Natural killer cell (primary cell): ENCODE measurements around the gene FGF2. TPM values are rescaled to one million over a fixed set of nuclear protein-coding genes. Genes with fewer than 3 reads are reported as not detected.

Experiments
- ATAC-seq, 3 donors: fragments of 150-1000 bp in 2 of 3; fragments of 200-7000 bp in 1 of 3; cut with Tn5 transposase; 1 replicate in 1 of 3; 2 replicates in 2 of 3; pipeline ENCODE4 v1.10.0; 2021; ENCODE audit warnings: mild to moderate bottlenecking in 2 of 3, moderate library complexity in 2 of 3
- DNase-seq, 2 donors: peaks; one replicate each; pipeline versions ENCODE4 v3.0.0 to v3.0.0-alpha.2; 2013 to 2021; ENCODE audit warnings: mixed read lengths in 1 of 2
- H3K27ac ChIP-seq: one replicate; pipeline ENCODE4 v1.5.1; 2013; ENCODE audit warnings: mild to moderate bottlenecking, low read length
- H3K27me3 ChIP-seq: one replicate; pipeline ENCODE4 v1.6.1; 2013; ENCODE audit warnings: low read length; ENCODE audit not compliant: control insufficient read depth, insufficient read depth
- H3K36me3 ChIP-seq: one replicate; pipeline ENCODE4 v1.6.1; 2013; ENCODE audit warnings: low read length; ENCODE audit not compliant: control insufficient read depth, insufficient read depth
- H3K4me1 ChIP-seq: one replicate; pipeline ENCODE4 v1.6.1; 2013; ENCODE audit warnings: low read length; ENCODE audit not compliant: control insufficient read depth, insufficient read depth
- H3K4me3 ChIP-seq: one replicate; pipeline ENCODE4 v1.5.1; 2013; ENCODE audit warnings: low read length
- H3K9me3 ChIP-seq: one replicate; pipeline ENCODE4 v1.6.1; 2013; ENCODE audit warnings: low read length; ENCODE audit not compliant: control insufficient read depth, insufficient read depth
- H3K27ac Mint-ChIP-seq, 2 donors: one replicate each; pipeline ENCODE4 v1.8.0; 2022; ENCODE audit warnings: mild to moderate bottlenecking in 2 of 2, mixed read lengths in 2 of 2, moderate library complexity in 1 of 2
- H3K27me3 Mint-ChIP-seq, 2 donors: one replicate each; pipeline ENCODE4 v1.8.0; 2022; ENCODE audit warnings: low read depth in 2 of 2, mixed read lengths in 2 of 2
- H3K36me3 Mint-ChIP-seq: one replicate; pipeline ENCODE4 v1.8.0; 2022; ENCODE audit warnings: mixed read lengths
- H3K4me1 Mint-ChIP-seq, 2 donors: one replicate each; pipeline ENCODE4 v1.8.0; 2022; ENCODE audit warnings: mixed read lengths in 2 of 2
- H3K4me3 Mint-ChIP-seq: one replicate; pipeline ENCODE4 v1.8.0; 2022; ENCODE audit warnings: mild to moderate bottlenecking, moderate library complexity, mixed read lengths
- H3K9me3 Mint-ChIP-seq, 2 donors: one replicate each; pipeline ENCODE4 v1.8.0; 2022; ENCODE audit warnings: mixed read lengths in 2 of 2
- WGBS: methylation state at CpG from one replicate; pipeline ENCODE4 v1.1.7; 2013; ENCODE audit warnings: missing lambda C conversion rate; ENCODE audit not compliant: insufficient coverage; 5-methylcytosine and 5-hydroxymethylcytosine counted together
- intact Hi-C: fragments of 100-400 bp; cut with micrococcal nuclease; formaldehyde crosslinking; loops from one replicate; pipeline ENCODE4 v1.14.2; 2022
- total RNA-seq, 4 donors: library from RNA; stranded (reverse); fragments of 120-200 nt in 1 of 4; gene quantifications; one replicate each; pipeline versions ENCODE4 v1.2.3 to v1.2.4, GENCODE V29; 2013 to 2022
- TF ChIP-seq, protein P1 (sequence below): fragments of 200-600 bp; IDR thresholded peaks from one replicate; pipeline ENCODE4 v1.8.0; 2022; ENCODE audit warnings: antibody characterized with exemption

FGF2 gene
- total RNA-seq, 3 donors from 2014 or later (not counting 1 experiment from before 2014, with no cell fraction given), result not detected

DNA sequence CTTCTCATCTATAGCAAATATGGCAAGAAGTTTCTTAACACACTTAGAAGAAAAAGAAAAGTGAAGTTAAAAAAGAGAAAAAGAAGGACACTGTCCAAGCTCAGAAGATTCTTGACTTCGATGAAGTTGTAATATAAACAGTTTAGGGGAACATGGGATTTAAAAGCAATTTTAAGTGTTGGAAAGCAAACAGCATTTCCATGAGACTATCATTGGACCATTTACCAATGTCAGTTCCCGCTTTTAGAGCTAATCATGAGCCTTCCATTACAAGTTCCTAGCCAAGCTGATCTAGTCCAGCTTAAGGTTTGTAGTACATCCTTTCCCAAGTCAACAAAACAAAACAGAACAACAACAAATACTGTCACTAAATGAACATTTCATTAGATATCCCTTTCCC is 45.1 kb upstream of the FGF2 start:
- Histone ChIP-seq H3K9me3 (no peaks in the 10 kb centered on the region), H3K36me3 (no peaks in the 10 kb centered on the region), H3K4me3 (no peak overlapping the region), H3K4me1 (no peaks in the 10 kb centered on the region), H3K27me3 (peaks cover 4% of the 10 kb centered on the region), H3K27ac (no peak overlapping the region)
- Mint-ChIP-seq H3K27ac (no peak overlapping the region), H3K27me3 (peaks cover 5 to 9% of the 10 kb centered on the region in 2 donors), H3K4me3 (no peak overlapping the region), H3K36me3 (no peaks in the 10 kb centered on the region), H3K9me3 (no peaks in the 10 kb centered on the region), H3K4me1 (peaks cover 0 to 9% of the 10 kb centered on the region in 2 donors)
- ATAC-seq (no peak), DNase-seq (no peak)
- WGBS, result 100% methylated on average over 2 of the region's 2 CpGs
- intact Hi-C loops, result no loop called here
- TF ChIP-seq, protein P1, sequence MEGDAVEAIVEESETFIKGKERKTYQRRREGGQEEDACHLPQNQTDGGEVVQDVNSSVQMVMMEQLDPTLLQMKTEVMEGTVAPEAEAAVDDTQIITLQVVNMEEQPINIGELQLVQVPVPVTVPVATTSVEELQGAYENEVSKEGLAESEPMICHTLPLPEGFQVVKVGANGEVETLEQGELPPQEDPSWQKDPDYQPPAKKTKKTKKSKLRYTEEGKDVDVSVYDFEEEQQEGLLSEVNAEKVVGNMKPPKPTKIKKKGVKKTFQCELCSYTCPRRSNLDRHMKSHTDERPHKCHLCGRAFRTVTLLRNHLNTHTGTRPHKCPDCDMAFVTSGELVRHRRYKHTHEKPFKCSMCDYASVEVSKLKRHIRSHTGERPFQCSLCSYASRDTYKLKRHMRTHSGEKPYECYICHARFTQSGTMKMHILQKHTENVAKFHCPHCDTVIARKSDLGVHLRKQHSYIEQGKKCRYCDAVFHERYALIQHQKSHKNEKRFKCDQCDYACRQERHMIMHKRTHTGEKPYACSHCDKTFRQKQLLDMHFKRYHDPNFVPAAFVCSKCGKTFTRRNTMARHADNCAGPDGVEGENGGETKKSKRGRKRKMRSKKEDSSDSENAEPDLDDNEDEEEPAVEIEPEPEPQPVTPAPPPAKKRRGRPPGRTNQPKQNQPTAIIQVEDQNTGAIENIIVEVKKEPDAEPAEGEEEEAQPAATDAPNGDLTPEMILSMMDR, result no peak

DNA sequence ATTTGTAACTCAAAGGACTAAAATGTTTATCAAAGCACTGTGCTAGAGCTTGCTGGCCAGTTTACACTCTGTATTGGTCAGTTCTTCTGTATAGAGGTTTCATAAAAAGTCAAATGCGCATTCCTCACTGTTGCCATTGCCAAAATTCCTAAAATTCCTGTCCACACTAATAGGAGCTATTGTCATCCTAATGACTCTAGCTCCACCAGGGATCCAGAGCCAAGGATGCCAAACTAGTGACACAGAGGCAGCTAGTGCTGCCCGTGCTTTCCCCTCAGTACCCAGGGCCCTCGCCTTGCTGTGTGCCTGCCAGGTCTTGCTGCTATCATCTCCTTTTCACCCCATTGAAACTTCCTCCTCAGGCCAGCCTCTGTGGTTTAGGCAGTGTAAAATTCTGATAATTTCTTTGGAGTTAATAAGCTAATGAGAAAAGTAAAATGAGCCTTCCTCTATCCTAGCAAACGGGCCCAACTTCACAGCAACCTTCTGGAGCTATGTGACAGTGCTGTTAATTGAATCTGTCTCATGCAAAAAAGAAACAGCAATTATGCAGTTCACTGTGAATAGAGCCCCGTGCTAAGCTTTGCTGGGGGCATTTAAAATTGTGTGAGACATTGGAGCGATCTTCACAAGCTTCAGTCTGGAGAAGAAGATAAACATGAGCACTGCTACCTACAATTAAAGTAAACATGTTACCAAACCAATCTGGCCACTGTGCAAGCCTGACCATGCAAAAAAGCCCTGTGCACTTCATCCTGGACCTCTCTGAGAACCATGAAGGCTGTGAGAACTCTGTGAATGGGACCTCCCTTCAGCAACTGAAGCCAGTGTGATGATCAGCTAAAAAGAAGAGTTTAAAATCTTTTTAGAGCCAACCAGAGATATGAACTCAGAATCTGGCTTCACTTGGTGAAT is 43.1 kb upstream of the FGF2 start:
- Mint-ChIP-seq H3K4me3 (no peak overlapping the region), H3K27me3 (peaks cover 5 to 9% of the 10 kb centered on the region in 2 donors), H3K27ac (no peak overlapping the region), H3K9me3 (no peaks in the 10 kb centered on the region), H3K4me1 (peaks cover 0 to 10% of the 10 kb centered on the region in 2 donors), H3K36me3 (no peaks in the 10 kb centered on the region)
- Histone ChIP-seq H3K27ac (no peak overlapping the region), H3K36me3 (no peaks in the 10 kb centered on the region), H3K27me3 (peaks cover 4% of the 10 kb centered on the region), H3K4me3 (no peak overlapping the region), H3K9me3 (no peaks in the 10 kb centered on the region), H3K4me1 (no peaks in the 10 kb centered on the region)
- ATAC-seq (no peak), DNase-seq (no peak)
- 89% methylated on average over 5 of the region's 6 CpGs for WGBS
- intact Hi-C loops, result no loop called here
- TF ChIP-seq, protein P1, result no peak

DNA sequence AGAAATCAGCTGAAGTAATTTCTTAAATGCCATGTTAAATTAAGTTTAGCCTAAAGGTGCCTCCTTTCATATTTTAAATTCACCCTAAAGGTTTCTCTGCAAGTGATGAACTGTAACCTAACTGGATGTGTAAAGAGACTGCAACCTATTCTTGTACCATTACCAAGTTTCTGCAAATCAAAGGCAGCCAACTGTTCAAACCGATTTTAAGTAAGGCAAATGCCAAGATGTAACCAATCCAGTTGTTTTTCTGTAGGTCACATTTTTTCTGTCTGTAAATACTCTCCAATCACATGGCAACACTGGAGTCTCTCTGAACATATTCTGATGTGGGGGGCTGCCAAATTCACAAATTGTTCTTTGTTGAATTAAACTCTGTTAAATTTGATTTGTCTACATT is 42.4 kb upstream of the FGF2 start:
- H3K9me3 Mint-ChIP-seq, result no peaks in the 10 kb centered on the region
- intact Hi-C loops, result no loop called here
- 87% methylated on average over 1 of the region's 1 CpG for WGBS
- peaks cover 0 to 10% of the 10 kb centered on the region in 2 donors for H3K4me1 Mint-ChIP-seq
- Histone ChIP-seq H3K4me3 (no peak overlapping the region), H3K9me3 (no peaks in the 10 kb centered on the region), H3K27me3 (peaks cover 4% of the 10 kb centered on the region), H3K36me3 (no peaks in the 10 kb centered on the region), H3K27ac (no peak overlapping the region), H3K4me1 (no peaks in the 10 kb centered on the region)
- no peak overlapping the region for H3K27ac Mint-ChIP-seq
- TF ChIP-seq, protein P1, result no peak
- H3K27me3 Mint-ChIP-seq, result peaks cover 3 to 9% of the 10 kb centered on the region in 2 donors
- DNase-seq (no peak), ATAC-seq (no peak)
- H3K4me3 Mint-ChIP-seq, result no peak overlapping the region
- H3K36me3 Mint-ChIP-seq, result no peaks in the 10 kb centered on the region
